Endothelial cell (in vitro differentiated cells): ENCODE results near the gene ASIC1. TPM values are rescaled to one million over a fixed set of nuclear protein-coding genes. Genes with fewer than 3 reads are reported as not detected.

ENCODE experiments used
- DNase-seq: peaks from one replicate; pipeline ENCODE4 v3.0.0; 2021; ENCODE audit warnings: low spot score
- H3K27ac Mint-ChIP-seq: one replicate; pipeline ENCODE4 v1.8.0; 2021; ENCODE audit warnings: mixed read lengths, inconsistent platforms; ENCODE audit not compliant: unreplicated experiment
- H3K27me3 Mint-ChIP-seq: one replicate; pipeline ENCODE4 v1.8.0; 2021; ENCODE audit warnings: mild to moderate bottlenecking, moderate library complexity, mixed read lengths, inconsistent platforms; ENCODE audit not compliant: unreplicated experiment
- H3K36me3 Mint-ChIP-seq: one replicate; pipeline ENCODE4 v1.8.0; 2021; ENCODE audit warnings: mild to moderate bottlenecking, low read depth, mixed read lengths, inconsistent platforms; ENCODE audit not compliant: unreplicated experiment
- H3K4me1 Mint-ChIP-seq: one replicate; pipeline ENCODE4 v1.8.0; 2021; ENCODE audit warnings: mild to moderate bottlenecking, mixed read lengths, inconsistent platforms; ENCODE audit not compliant: unreplicated experiment
- H3K4me3 Mint-ChIP-seq: one replicate; pipeline ENCODE4 v1.8.0; 2021; ENCODE audit warnings: mild to moderate bottlenecking, mixed read lengths, inconsistent platforms; ENCODE audit not compliant: unreplicated experiment
- H3K9me3 Mint-ChIP-seq: one replicate; pipeline ENCODE4 v1.8.0; 2021; ENCODE audit warnings: mixed read lengths, inconsistent platforms; ENCODE audit not compliant: unreplicated experiment
- CTCF ChIP-seq: fragments of 200-600 bp; sonication (generic); IDR thresholded peaks from one replicate; pipeline ENCODE4 v1.5.0; 2021; ENCODE audit warnings: antibody characterized with exemption; ENCODE audit not compliant: unreplicated experiment
- total RNA-seq: library from RNA; stranded (reverse); fragmentation: NEBNext Ultra II Directional; extraction: Animal tissue kit (Norgen Biotek cat#: 25700); gene quantifications from one replicate; pipeline ENCODE4 v1.2.1, GENCODE V29; 2021; ENCODE audit not compliant: unreplicated experiment

ASIC1 gene
- total RNA-seq, 1 donor from 2014 or later: 1.9 TPM

- Mint-ChIP-seq H3K4me1 (peaks cover 15% of the 10 kb centered on the region), H3K36me3 (no peaks in the 10 kb centered on the region), H3K4me3 (no peak overlapping the region), H3K9me3 (no peaks in the 10 kb centered on the region), H3K27ac (no peak overlapping the region), H3K27me3 (peaks cover 5% of the 10 kb centered on the region)
- no peak for TF ChIP-seq CTCF
- no peak for DNase-seq
These were observed 9.0 kb downstream of the ASIC1 start for GRCh38 chr12:50066402-50066801.

GRCh38 chr12:50069069-50069468 is 11.7 kb downstream of the ASIC1 start:
- H3K9me3 Mint-ChIP-seq: no peaks in the 10 kb centered on the region
- no peak overlapping the region for H3K27ac Mint-ChIP-seq
- DNase-seq: no peak
- H3K27me3 Mint-ChIP-seq: peaks cover 10% of the 10 kb centered on the region
- peaks cover 15% of the 10 kb centered on the region for H3K4me1 Mint-ChIP-seq
- no peak for TF ChIP-seq CTCF
- no peaks in the 10 kb centered on the region for H3K36me3 Mint-ChIP-seq
- H3K4me3 Mint-ChIP-seq: no peak overlapping the region

GRCh38 chr12:50069539-50069938 is 12.1 kb downstream of the ASIC1 start:
- no peak for DNase-seq
- Mint-ChIP-seq H3K36me3 (no peaks in the 10 kb centered on the region), H3K27ac (peak overlapping the region; percentile 45), H3K4me1 (peaks cover 15% of the 10 kb centered on the region), H3K9me3 (no peaks in the 10 kb centered on the region), H3K4me3 (no peak overlapping the region), H3K27me3 (peaks cover 8% of the 10 kb centered on the region)
- TF ChIP-seq CTCF: no peak

- peak; percentile 86 for DNase-seq
- Mint-ChIP-seq H3K4me3 (peak overlapping the region; percentile 47), H3K9me3 (no peaks in the 10 kb centered on the region), H3K27ac (peak overlapping the region; percentile 39), H3K4me1 (peaks cover 15% of the 10 kb centered on the region), H3K36me3 (no peaks in the 10 kb centered on the region), H3K27me3 (peaks cover 8% of the 10 kb centered on the region)
- TF ChIP-seq CTCF: peak; percentile 80
These were observed 13.1 kb downstream of the ASIC1 start for GRCh38 chr12:50070314-50071060.

GRCh38 chr12:50072198-50072907 is 15.0 kb downstream of the ASIC1 start:
- H3K4me1 Mint-ChIP-seq: peaks cover 15% of the 10 kb centered on the region
- no peak overlapping the region for H3K4me3 Mint-ChIP-seq
- DNase-seq: no peak
- H3K36me3 Mint-ChIP-seq: no peaks in the 10 kb centered on the region
- H3K27ac Mint-ChIP-seq: peak overlapping the region; percentile 61
- TF ChIP-seq CTCF: no peak
- peaks cover 10% of the 10 kb centered on the region for H3K27me3 Mint-ChIP-seq
- no peaks in the 10 kb centered on the region for H3K9me3 Mint-ChIP-seq
